HepG2 (cell line): ENCODE results near the gene ZNF587B. TPM values are rescaled to one million over a fixed set of nuclear protein-coding genes. Genes with fewer than 3 reads are reported as not detected.

ENCODE experiments used
- ARHGAP35 ChIP-seq: sonication (generic); formaldehyde crosslinking; IDR thresholded peaks from 2 replicates; pipeline ENCODE4 v1.9.0; 2022; ENCODE audit warnings: mild to moderate bottlenecking, inconsistent platforms, moderate library complexity, missing genetic modification reagents, borderline replicate concordance
- CC2D1A ChIP-seq: sonication (generic); formaldehyde crosslinking; IDR thresholded peaks from 2 replicates; pipeline ENCODE4 v1.8.1; 2023; ENCODE audit warnings: mild to moderate bottlenecking, missing genetic modification reagents
- E2F2 ChIP-seq: sonication (generic); formaldehyde crosslinking; IDR thresholded peaks from 2 replicates; pipeline ENCODE4 v1.4.0; 2020; ENCODE audit warnings: missing genetic modification reagents, borderline replicate concordance
- FOXC1 ChIP-seq: sonication (generic); formaldehyde crosslinking; IDR thresholded peaks from 2 replicates; pipeline ENCODE4 v1.8.0; 2022; ENCODE audit warnings: mild to moderate bottlenecking, missing genetic modification reagents, borderline replicate concordance
- GABPA ChIP-seq, 2 experiments: IDR thresholded peaks; 2 replicates each; pipeline ENCODE4 v1.6.1; 2011 to 2016; ENCODE audit warnings: low read depth in 2 of 2, low read length in 1 of 2, missing biosample characterization in 1 of 2, missing genetic modification characterization in 1 of 2
- HNF1B ChIP-seq: sonication (generic); formaldehyde crosslinking; IDR thresholded peaks from 2 replicates; pipeline ENCODE4 v1.5.1; 2020; ENCODE audit warnings: mild to moderate bottlenecking, moderate library complexity, missing genetic modification reagents
- HNRNPLL ChIP-seq: fragments of 200-400 bp; formaldehyde crosslinking; IDR thresholded peaks from 2 replicates; pipeline ENCODE4 v1.6.1; 2017; ENCODE audit warnings: mild to moderate bottlenecking, low read depth, low read length; ENCODE audit not compliant: poor library complexity, severe bottlenecking
- KDM5A ChIP-seq: fragments of 200-600 bp; sonication (generic); IDR thresholded peaks from 2 replicates; pipeline ENCODE4 v1.7.0; 2018; ENCODE audit warnings: antibody characterized with exemption, mild to moderate bottlenecking, low read length, borderline replicate concordance
- MAFK ChIP-seq, 2 experiments: IDR thresholded peaks in 1 of 2; conservative IDR thresholded peaks in 1 of 2; 2 replicates each; pipeline ENCODE4 v1.6.1; 2011; ENCODE audit warnings: improper control_type of control experiment in 2 of 2, low read length in 2 of 2
- NFYC ChIP-seq: IDR thresholded peaks from 2 replicates; pipeline ENCODE4 v1.6.1; 2016; ENCODE audit warnings: missing genetic modification reagents, missing compliant biosample characterization
- NR2F6 ChIP-seq, 2 experiments: IDR thresholded peaks; 2 replicates each; pipeline ENCODE4 v1.6.1; 2016; ENCODE audit warnings: antibody characterized with exemption in 1 of 2, mild to moderate bottlenecking in 1 of 2
- RBM39 ChIP-seq: fragments of 200-400 bp; formaldehyde crosslinking; IDR thresholded peaks from one replicate; pipeline ENCODE4 v1.6.1; 2018; ENCODE audit warnings: antibody characterized with exemption, mild to moderate bottlenecking, low read depth, low read length; ENCODE audit not compliant: poor library complexity, severe bottlenecking
- TBX2 ChIP-seq: sonication (generic); formaldehyde crosslinking; IDR thresholded peaks from 2 replicates; pipeline ENCODE4 v1.5.0; 2020; ENCODE audit warnings: missing genetic modification reagents, mild to moderate bottlenecking, borderline replicate concordance
- TBX3 ChIP-seq: fragments of 450-650 bp; IDR thresholded peaks from 2 replicates; pipeline ENCODE4 v1.6.1; 2017; ENCODE audit warnings: antibody characterized with exemption, mild to moderate bottlenecking, inconsistent platforms, borderline replicate concordance
- ZFP90 ChIP-seq: sonication (generic); formaldehyde crosslinking; IDR thresholded peaks from 2 replicates; pipeline ENCODE4 v1.8.0; 2022; ENCODE audit warnings: missing genetic modification reagents, mild to moderate bottlenecking, inconsistent platforms, borderline replicate concordance
- ZGPAT ChIP-seq: IDR thresholded peaks from 2 replicates; pipeline ENCODE4 v1.6.1; 2016; ENCODE audit warnings: mild to moderate bottlenecking
- ZNF280B ChIP-seq: sonication (generic); formaldehyde crosslinking; IDR thresholded peaks from 2 replicates; pipeline ENCODE4 v1.5.0; 2020; ENCODE audit warnings: missing genetic modification reagents, mild to moderate bottlenecking, borderline replicate concordance
- ZNF292 ChIP-seq: sonication (generic); formaldehyde crosslinking; IDR thresholded peaks from 2 replicates; pipeline ENCODE4 v1.8.1; 2022; ENCODE audit warnings: mild to moderate bottlenecking, low read depth, missing genetic modification reagents, borderline replicate concordance
- ZNF335 ChIP-seq: sonication (generic); formaldehyde crosslinking; IDR thresholded peaks from 2 replicates; pipeline ENCODE4 v1.4.0; 2020; ENCODE audit warnings: missing genetic modification reagents
- ZNF567 ChIP-seq: sonication (generic); formaldehyde crosslinking; IDR thresholded peaks from 2 replicates; pipeline ENCODE4 v1.8.1; 2023; ENCODE audit warnings: mild to moderate bottlenecking, missing genetic modification reagents, borderline replicate concordance
- ZNF746 ChIP-seq: sonication (generic); formaldehyde crosslinking; IDR thresholded peaks from 2 replicates; pipeline ENCODE4 v1.8.0; 2022; ENCODE audit warnings: mild to moderate bottlenecking, missing genetic modification reagents
- ZNF792 ChIP-seq: IDR thresholded peaks from 2 replicates; pipeline ENCODE4 v1.6.1; 2016
- polyA plus RNA-seq, 8 experiments: library from polyadenylated mRNA; depleted of rRNA in 3 of 8; stranded (reverse) in 7 of 8; unstranded in 1 of 8; fragments of >200 nt; fragmentation: Illumina TruSeq in 4 of 8; extraction: Trizol in 4 of 8; gene quantifications; 2 replicates each; pipeline versions ENCODE4 v1.2.1 to v1.2.3, GENCODE V29; 2011 to 2016; ENCODE audit warnings: low read depth in 4 of 8, missing spikeins in 1 of 8, mixed read lengths in 1 of 8; ENCODE audit not compliant: insufficient read depth in 1 of 8
- total RNA-seq, 5 experiments: library from RNA; depleted of rRNA; stranded (reverse); fragments of >200 nt; fragmentation: Illumina TruSeq; extraction: Trizol; gene quantifications; 2 replicates each; pipeline ENCODE4 v1.2.3, GENCODE V29; 2016; ENCODE audit warnings: low read depth in 1 of 5

The ZNF587B gene
- total and polyA plus RNA-seq, 2 of the 13 experiments (the other 11 are each of a cell fraction or from before 2014, with no cell fraction given): 5.2 to 29.9 TPM

- TF ChIP-seq NFYC (CRISPR knock-in tag) (peak; percentile 96), ZNF280B (peak; percentile 56; the same call in 1 of the 2 replicates), NR2F6 (IDR thresholded peaks at IDR 0.05) (0 out of 2 replicates have a peak, but pooled peaks have one; percentile 16), NR2F6 (CRISPR knock-in tag; IDR thresholded peaks at IDR 0.05) (no peak), HNRNPLL (peak; percentile 81), ZNF567 (CRISPR knock-in tag) (no peak), ZNF292 (no peak), MAFK (conservative IDR thresholded peaks at IDR 0.05 in 1 of 2, IDR thresholded peaks at IDR 0.05 in 1 of 2; ENCODE audit: low read length in 2 of 2) (no peak), E2F2 (CRISPR knock-in tag) (0 out of 2 replicates have a peak, but pooled peaks have one; percentile 64), KDM5A (peak; percentile 65; the same call in 1 of the 2 replicates), HNF1B (CRISPR knock-in tag) (peak; percentile 84), GABPA (IDR thresholded peaks at IDR 0.05; ENCODE audit: low read depth, low read length) (peak; percentile 71), GABPA (CRISPR knock-in tag; IDR thresholded peaks at IDR 0.05; ENCODE audit: low read depth) (peak; percentile 95), RBM39 (no peak), ZFP90 (0 out of 2 replicates have a peak, but pooled peaks have one; percentile 47), ARHGAP35 (CRISPR knock-in tag) (no peak), ZGPAT (CRISPR knock-in tag) (peak; percentile 67; the same call in 1 of the 2 replicates), CC2D1A (CRISPR knock-in tag) (no peak), FOXC1 (CRISPR knock-in tag) (peak; percentile 42; the same call in 1 of the 2 replicates), ZNF792 (CRISPR knock-in tag) (peak; percentile 27; the same call in 1 of the 2 replicates), ZNF335 (0 out of 2 replicates have a peak, but pooled peaks have one; percentile 67), TBX3 (0 out of 2 replicates have a peak, but pooled peaks have one; percentile 6), ZNF746 (CRISPR knock-in tag) (no peak), TBX2 (CRISPR knock-in tag) (peak; percentile 79)
Observed at GRCh38 chr19:57814505-57815246, 15.4 kb upstream of the ZNF587B start, which contains the start of gene ZNF552 (continued).
